K562 (cell line): ENCODE results near the gene POP7. TPM values are rescaled to one million over a fixed set of nuclear protein-coding genes. Genes with fewer than 3 reads are reported as not detected.

Experiments used
- MAX ChIP-seq: sonication (generic); formaldehyde crosslinking; IDR thresholded peaks from 2 replicates; pipeline ENCODE4 v1.9.0; 2022; ENCODE audit warnings: mild to moderate bottlenecking, missing genetic modification reagents
- PKNOX1 ChIP-seq: fragments of 450-650 bp; IDR thresholded peaks from 2 replicates; pipeline ENCODE4 v1.6.1; 2016
- PRDM10 ChIP-seq: fragments of 450-650 bp; IDR thresholded peaks from 2 replicates; pipeline ENCODE4 v1.6.1; 2018; ENCODE audit not compliant: partially characterized antibody
- polyA plus RNA-seq, 8 experiments: library from polyadenylated mRNA; depleted of rRNA in 4 of 8; stranded (reverse) in 5 of 8; unstranded in 3 of 8; fragments of >200 nt; fragmentation: Nextera tagmentation in 2 of 8; fragmentation: Illumina TruSeq in 1 of 8; extraction: Ambion mirVana in 2 of 8; extraction: Trizol in 1 of 8; gene quantifications; 2 replicates each; pipeline versions ENCODE4 v1.2.1 to v1.2.3, GENCODE V29; 2011 to 2014; ENCODE audit warnings: inconsistent platforms in 1 of 8, missing spikeins in 1 of 8
- total RNA-seq, 7 experiments: library from RNA; depleted of rRNA in 6 of 7; stranded (reverse); fragments of >200 nt in 6 of 7; fragmentation: Illumina TruSeq in 2 of 7; extraction: Trizol in 2 of 7; gene quantifications; 2 replicates each; pipeline versions ENCODE4 v1.2.1 to v1.2.3, GENCODE V29; 2011 to 2021; ENCODE audit warnings: low replicate concordance in 1 of 7
- TF ChIP-seq, protein P1 (sequence below), 3 experiments: fragments of 200-800 bp in 1 of 3; fragments of 250-450 bp in 1 of 3; fragments of 450-650 bp in 1 of 3; sonication (Bioruptor Pico) in 1 of 3; sonication (Bioruptor generic) in 1 of 3; formaldehyde crosslinking in 1 of 3; IDR thresholded peaks; 2 replicates each; pipeline versions ENCODE4 v1.6.1 to v1.8.0; 2016 to 2022; ENCODE audit warnings: mild to moderate bottlenecking in 2 of 3, missing genetic modification characterization in 2 of 3, missing compliant biosample characterization in 1 of 3, moderate library complexity in 1 of 3
- TF ChIP-seq, protein P2 (sequence below): fragments of 450-650 bp; IDR thresholded peaks from 2 replicates; pipeline ENCODE4 v1.7.0; 2016; ENCODE audit warnings: borderline replicate concordance

The POP7 gene
- total and polyA plus RNA-seq, 9 of the 15 experiments (the other 6 are each of a cell fraction or from before 2014, with no cell fraction given) = 11.5 to 163 (median 68.9) TPM

- TF ChIP-seq, protein P1, sequence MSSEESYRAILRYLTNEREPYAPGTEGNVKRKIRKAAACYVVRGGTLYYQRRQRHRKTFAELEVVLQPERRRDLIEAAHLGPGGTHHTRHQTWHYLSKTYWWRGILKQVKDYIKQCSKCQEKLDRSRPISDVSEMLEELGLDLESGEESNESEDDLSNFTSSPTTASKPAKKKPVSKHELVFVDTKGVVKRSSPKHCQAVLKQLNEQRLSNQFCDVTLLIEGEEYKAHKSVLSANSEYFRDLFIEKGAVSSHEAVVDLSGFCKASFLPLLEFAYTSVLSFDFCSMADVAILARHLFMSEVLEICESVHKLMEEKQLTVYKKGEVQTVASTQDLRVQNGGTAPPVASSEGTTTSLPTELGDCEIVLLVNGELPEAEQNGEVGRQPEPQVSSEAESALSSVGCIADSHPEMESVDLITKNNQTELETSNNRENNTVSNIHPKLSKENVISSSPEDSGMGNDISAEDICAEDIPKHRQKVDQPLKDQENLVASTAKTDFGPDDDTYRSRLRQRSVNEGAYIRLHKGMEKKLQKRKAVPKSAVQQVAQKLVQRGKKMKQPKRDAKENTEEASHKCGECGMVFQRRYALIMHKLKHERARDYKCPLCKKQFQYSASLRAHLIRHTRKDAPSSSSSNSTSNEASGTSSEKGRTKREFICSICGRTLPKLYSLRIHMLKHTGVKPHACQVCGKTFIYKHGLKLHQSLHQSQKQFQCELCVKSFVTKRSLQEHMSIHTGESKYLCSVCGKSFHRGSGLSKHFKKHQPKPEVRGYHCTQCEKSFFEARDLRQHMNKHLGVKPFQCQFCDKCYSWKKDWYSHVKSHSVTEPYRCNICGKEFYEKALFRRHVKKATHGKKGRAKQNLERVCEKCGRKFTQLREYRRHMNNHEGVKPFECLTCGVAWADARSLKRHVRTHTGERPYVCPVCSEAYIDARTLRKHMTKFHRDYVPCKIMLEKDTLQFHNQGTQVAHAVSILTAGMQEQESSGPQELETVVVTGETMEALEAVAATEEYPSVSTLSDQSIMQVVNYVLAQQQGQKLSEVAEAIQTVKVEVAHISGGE (CRISPR knock-in tag; IDR thresholded peaks at IDR 0.05) = 0 out of 6 replicates have a peak, but pooled peaks of 1 of the 3 experiments have one; percentile 35
- TF ChIP-seq MAX (CRISPR knock-in tag) (no peak), PRDM10 (no peak), PKNOX1 (peak; percentile 34; the same call in 1 of the 2 replicates)
- TF ChIP-seq, protein P2, sequence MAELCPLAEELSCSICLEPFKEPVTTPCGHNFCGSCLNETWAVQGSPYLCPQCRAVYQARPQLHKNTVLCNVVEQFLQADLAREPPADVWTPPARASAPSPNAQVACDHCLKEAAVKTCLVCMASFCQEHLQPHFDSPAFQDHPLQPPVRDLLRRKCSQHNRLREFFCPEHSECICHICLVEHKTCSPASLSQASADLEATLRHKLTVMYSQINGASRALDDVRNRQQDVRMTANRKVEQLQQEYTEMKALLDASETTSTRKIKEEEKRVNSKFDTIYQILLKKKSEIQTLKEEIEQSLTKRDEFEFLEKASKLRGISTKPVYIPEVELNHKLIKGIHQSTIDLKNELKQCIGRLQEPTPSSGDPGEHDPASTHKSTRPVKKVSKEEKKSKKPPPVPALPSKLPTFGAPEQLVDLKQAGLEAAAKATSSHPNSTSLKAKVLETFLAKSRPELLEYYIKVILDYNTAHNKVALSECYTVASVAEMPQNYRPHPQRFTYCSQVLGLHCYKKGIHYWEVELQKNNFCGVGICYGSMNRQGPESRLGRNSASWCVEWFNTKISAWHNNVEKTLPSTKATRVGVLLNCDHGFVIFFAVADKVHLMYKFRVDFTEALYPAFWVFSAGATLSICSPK = no peak
Measured at GRCh38 chr7:100667331-100668068, 38.4 kb upstream of the POP7 start (continued).
